LHCN-M2 (cell line): ENCODE measurements around the gene SMIM3. TPM values are rescaled to one million over a fixed set of nuclear protein-coding genes. Genes with fewer than 3 reads are reported as not detected.
"Not testable (repeated sequence)": the region's sequence is repeated elsewhere in the genome, so short reads cannot be mapped to it uniquely, and the experiment has no call there.

ENCODE experiments used
- DNase-seq: peaks from one replicate; pipeline ENCODE4 v3.0.0-alpha.2; 2012; ENCODE audit warnings: low read depth
- polyA plus RNA-seq: library from polyadenylated mRNA; unstranded; fragments of >200 nt; gene quantifications from one replicate; pipeline ENCODE4 v1.2.1, GENCODE V29; 2012; ENCODE audit warnings: missing spikeins
- total RNA-seq: library from RNA; depleted of rRNA; stranded (reverse); fragments of >200 nt; gene quantifications from 2 replicates; pipeline ENCODE4 v1.2.3, GENCODE V29; 2014; rRNA removed

SMIM3 gene
- 234 and 236 TPM in 2 replicates for total RNA-seq
- 78.6 TPM for polyA plus RNA-seq

DNA sequence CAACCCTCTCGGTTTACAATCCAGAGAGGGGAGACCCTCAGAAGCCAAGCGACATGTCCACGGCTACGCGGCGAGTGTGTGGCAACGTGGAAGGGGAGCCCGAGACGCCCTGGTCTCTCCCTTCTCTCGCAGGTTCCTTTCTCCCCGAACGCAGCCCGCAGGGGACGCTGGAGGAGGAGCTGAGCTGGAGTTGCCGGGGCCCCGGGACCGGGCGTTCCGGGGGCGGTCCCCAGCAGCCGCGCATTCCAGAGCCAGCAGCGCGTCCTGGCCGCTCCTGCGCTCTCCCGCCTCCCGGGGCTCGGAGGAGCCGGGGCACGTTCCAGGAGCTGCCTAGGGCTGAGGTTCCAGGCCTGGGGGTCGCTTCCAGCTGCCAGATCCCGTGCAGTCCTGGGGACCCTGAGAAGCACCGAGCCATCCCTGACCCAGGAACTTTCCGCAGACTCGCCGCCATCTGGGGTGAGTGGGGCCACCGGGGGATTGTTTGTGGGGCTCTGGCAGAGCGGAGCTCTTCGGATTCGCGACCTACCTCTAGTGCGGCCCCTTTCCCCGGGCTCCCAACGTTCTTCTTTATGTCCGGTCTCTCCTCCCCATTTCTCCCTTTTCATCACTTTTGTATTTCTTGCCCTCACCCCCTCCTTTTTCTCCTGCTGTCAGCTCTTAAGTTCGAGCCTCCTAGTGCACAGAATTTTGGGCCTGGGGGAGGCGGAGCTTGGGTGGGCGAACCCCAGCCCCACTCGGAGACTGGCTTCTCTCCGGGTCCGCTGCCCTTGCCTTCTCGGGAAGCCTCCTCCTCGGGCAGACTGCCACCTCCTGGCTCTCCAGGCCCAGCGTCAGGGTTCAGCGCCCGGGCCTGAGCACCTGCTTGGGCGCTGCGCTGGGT lies at the start of gene SMIM3:
TSS of gene SMIM3 (plus strand) at position 241 of the 880 bp plus-strand sequence. CDS start 16,684 bp downstream, outside the sequence.
- peak; percentile 79 for DNase-seq

DNA sequence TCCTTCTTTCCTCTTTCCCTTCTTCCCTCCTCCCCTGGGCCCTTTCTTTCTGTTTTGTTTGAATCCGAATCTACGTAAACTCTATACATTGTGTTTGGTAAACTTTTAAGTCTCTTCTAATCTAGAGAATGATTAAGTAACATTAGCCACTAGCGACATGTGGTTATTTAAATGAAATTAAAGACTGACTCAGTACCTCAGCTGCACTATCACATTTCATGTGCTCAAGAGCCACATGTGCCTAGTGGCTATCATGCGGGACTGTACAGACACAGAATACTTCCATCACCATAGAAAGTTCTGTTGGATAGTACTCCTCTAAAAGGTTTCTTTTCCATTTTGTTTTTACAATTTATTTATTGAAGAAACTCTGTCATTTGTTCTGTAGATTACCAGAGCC lies 48.7 kb upstream of the SMIM3 start:
- DNase-seq, result peak; percentile 18

- no peak for DNase-seq
Measured at GRCh38 chr5:150731669-150732242, 46.8 kb upstream of the SMIM3 start.

GRCh38 chr5:150734579-150735384 lies 43.8 kb upstream of the SMIM3 start:
- DNase-seq, result peak; percentile 27

DNA sequence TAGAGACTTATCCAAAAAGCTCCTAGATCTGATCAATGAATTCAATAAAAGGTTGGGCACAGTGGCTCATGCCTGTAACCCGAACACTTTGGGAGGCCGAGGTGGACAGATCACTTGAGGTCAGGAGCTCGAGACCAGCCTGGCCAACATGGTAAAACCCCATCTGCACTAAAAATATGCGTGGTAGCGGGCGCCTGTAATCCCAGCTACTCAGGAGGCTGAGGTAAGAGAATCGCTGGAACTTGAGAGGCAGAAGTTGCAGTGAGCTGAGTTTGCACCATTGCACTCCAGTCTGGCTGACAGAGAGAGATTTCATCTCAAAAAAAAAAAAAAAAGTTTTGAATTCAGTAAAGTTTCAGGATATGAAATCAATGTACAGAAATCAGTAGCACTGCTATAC lies 39.7 kb upstream of the SMIM3 start:
- DNase-seq, result no peak

DNA sequence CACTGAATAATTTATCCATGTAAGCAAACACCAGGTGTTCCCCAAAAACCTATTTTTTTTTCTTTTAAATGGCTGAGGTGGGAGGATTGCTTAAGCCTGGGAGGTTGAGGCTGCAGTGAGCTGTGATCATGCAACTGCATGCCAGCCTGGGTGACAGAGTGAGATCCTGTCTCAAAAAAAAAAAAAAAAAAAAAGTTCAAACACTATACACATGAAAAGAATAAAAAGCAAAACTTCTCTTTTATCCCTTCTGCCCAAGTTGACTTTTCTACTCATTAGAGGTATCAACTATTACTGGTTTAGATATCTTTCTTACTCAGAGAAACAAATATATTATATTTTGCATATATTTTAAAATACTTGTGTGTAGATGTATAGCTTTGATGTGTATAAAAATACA lies 37.6 kb upstream of the SMIM3 start:
- DNase-seq, result no peak

DNA sequence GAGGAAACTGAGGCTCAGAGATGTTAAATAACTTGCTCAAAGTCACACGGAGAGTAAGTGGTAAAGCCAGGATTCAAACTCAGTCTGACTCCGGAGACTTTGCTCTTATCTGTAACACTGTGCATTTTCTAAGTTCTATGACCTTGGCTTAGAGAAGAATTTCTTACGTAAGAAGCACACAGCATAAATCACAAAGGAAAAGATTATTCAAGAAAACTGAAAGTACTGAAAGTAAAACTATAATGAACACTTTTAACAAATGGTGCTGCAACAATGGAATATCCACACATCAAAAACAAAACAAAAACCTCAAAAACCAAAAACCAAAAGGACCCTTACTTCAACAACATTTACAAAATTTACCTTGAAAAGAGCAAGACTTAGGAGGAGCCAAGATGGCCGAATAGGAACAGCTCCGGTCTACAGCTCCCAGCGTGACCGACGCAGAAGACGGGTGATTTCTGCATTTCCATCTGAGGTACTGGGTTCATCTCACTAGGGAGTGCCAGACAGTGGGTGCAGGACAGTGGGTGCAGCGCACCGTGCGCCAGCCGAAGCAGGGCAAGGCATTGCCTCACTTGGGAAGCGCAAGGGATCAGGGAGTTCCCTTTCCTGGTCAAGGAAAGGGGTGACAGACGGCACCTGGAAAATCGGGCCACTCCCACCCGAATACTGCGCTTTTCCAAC lies 36.0 kb upstream of the SMIM3 start:
- DNase-seq, result not testable (repeated sequence)

DNA sequence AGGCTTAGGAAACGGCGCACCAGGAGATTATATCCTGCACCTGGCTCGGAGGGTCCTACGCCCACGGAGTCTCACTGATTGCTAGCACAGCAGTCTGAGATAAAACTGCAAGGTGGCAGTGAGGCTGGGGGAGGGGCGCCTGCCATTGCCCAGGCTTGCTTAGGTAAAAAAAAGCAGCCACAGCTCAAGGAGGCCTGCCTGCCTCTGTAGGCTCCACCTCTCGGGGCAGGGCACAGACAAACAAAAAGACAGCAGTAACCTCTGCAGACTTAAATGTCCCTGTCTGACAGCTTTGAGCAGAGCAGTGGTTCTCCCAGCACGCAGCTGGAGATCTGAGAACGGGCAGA lies 35.4 kb upstream of the SMIM3 start:
- not testable (repeated sequence) for DNase-seq

GRCh38 chr5:150750469-150750868 lies 28.1 kb upstream of the SMIM3 start:
- DNase-seq, result no peak

GRCh38 chr5:150751096-150751891 lies 27.3 kb upstream of the SMIM3 start:
- no peak for DNase-seq

DNA sequence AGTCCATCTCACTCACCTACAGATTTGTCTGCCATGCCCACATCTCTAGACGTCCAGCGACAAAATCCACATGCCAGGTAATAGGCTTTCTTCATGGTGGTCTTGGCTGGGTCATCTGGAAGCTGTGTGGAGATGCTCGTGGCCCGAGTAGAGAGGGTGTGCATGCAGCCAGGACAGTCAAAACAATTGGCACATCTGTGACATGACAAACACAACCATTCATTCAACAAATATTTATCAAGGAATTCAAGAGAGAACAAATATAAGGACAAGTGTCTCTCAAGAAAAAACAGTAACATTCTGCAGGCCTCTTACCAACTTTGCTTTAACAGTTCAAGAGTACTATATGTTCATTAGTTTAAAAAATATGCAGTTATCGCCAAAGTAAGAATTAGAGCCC lies 25.1 kb upstream of the SMIM3 start:
- DNase-seq, result no peak

GRCh38 chr5:150753863-150754262 lies 24.7 kb upstream of the SMIM3 start:
- no peak for DNase-seq

DNA sequence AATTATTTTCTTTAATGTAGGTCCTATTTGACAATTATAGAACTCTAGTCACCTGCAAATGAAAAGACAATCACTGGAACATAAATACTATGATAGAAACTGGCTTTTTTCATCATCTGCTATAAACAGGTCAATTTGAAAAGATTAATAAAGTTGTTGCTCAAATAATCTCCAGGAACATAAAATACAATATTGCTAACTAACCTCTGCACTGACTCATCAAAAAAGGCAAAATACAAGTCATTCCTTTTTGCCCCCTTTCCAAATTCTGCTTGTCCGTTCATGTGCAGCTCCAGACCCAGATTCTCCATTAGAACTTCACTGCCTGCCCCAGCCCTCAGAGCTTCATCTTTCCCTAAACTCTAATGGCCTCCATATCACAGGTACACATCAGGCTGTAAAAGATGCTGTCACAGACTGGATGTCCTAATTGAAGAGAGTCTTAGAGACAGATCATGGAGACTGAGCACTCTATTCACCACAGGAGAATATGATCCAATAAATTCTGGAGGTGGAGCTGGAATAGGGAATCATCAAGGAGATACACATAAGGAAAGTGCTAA lies 21.4 kb upstream of the SMIM3 start:
- no peak for DNase-seq

DNA sequence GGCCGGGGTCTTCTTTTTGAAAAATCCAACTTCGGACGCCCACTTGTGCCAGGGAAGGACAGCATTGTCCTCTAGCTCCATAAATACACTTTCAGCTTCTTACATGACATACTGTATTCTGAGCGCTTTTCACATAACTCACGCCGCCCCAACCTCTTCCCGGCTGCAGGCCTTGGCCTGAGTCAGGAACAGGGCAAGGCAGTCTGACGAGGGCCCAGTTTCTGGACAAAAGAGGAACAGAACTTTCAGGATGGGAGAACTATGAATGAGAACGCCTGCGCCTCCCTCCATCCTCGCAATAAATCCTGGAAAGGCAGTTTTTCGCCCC lies 20.4 kb upstream of the SMIM3 start:
- no peak for DNase-seq

DNA sequence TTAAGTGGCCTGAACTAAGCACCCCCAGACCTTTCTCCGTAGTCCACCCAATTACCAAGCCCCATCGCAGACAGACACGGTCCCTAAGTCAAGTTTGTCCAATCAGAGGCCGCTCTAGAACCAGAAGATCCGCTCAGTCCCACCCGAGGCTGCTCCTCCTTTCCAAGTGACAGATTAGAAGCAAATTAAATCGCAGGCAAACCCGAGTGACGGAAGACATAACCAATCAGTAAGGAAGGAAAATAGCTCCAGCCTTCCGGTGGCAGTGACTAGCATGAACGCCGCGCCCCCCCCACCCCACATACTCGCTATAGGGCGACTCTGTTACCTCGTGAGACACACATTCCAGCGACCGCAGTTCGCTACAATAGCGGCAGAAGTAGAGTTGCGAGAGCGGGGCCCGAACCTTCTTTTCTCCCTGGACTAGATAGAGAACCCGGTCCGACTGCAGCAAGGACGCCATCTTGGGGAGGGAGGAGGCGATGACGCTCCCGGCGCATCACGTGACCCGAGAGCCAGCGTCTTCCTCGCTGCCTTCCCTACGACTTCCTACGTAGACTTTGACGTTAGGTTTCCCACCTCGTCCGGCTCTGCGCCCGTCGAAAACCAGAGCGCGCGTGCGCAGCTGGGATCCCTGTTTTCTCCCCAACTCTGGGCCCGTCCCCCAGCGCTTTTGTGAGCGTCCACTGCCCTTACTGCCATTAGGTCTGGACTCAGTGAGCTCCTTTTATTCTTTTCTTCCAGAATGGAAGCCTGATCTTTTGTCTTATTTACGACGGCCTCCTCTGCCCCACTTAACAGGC lies 19.8 kb upstream of the SMIM3 start, which contains the start of gene DCTN4:
TSS of gene DCTN4 (minus strand) at position 487 of the 803 bp plus-strand sequence. CDS start at position 463, 24 bp downstream.
- DNase-seq, result peak; percentile 99

DNA sequence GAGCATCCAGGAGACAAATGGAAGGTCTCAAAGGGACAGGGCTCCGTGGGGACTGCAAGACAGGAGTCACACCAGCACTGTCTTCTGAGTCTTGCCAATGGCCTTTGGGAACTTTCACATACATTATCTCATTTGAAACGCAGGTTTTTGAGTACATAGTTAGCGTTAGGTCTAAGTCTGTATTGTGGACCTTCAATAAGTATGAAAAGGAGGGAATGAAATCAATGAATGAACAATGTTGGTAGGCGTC lies 19.3 kb upstream of the SMIM3 start:
- DNase-seq, result no peak

GRCh38 chr5:150762211-150762610 lies 16.3 kb upstream of the SMIM3 start:
- no peak for DNase-seq

DNA sequence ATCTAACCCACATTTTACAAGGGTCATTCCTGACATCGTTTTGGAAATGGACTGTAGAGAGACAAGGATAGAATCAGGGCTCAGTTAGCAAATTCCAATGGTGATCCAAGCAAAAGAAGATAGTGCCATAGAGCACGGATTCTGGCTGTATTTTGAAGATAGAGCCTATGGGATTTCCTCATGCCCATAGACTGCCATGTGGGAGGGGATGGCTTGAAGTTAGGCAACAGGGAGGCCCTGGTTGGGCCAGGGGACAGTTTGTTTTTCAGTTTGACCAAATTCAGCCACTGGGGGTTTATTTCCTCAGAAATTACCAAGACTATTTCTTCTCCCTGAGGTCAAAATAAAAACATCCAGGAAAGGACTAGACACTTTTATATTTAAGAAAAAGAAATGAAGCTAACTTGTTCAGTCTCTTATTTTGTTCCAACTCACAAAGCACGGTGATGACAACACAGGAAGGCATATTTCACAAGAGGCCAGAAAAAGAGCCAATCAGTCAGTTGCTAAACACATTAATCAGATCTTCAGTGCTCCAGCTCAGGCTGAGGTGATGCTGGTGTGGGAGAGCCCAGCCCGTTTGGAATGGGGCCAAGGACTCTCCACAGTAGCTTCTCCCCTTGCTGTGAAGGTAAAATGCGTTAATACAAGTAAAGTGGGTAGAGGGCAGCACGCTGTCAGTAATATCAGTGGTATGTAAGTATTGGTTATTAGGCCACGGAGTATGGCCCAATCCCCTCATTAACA lies 15.4 kb upstream of the SMIM3 start:
- peak; percentile 79 for DNase-seq

- DNase-seq, result no peak
Measured at GRCh38 chr5:150764530-150764929, 14.0 kb upstream of the SMIM3 start.
